ENCODE results near the gene TAS2R60. TPM values are rescaled to one million over a fixed set of nuclear protein-coding genes. Genes with fewer than 3 reads are reported as not detected.

TAS2R60 gene
- total and polyA plus RNA-seq, 12 donors = not detected

GRCh38 chr7:143455491-143455890 lies 12.2 kb downstream of the TAS2R60 start:
- Histone ChIP-seq H3K27me3 (no peaks in the 10 kb centered on the region), H3K9me3 (no peaks in the 10 kb centered on the region), H3K27ac (no peak overlapping the region), H3K36me3 (no peaks in the 10 kb centered on the region), H3K4me3 (no peak overlapping the region), H3K4me1 (peaks cover 0 to 5% (median 0%) of the 10 kb centered on the region in 9 donors)
- TF ChIP-seq, protein P1, sequence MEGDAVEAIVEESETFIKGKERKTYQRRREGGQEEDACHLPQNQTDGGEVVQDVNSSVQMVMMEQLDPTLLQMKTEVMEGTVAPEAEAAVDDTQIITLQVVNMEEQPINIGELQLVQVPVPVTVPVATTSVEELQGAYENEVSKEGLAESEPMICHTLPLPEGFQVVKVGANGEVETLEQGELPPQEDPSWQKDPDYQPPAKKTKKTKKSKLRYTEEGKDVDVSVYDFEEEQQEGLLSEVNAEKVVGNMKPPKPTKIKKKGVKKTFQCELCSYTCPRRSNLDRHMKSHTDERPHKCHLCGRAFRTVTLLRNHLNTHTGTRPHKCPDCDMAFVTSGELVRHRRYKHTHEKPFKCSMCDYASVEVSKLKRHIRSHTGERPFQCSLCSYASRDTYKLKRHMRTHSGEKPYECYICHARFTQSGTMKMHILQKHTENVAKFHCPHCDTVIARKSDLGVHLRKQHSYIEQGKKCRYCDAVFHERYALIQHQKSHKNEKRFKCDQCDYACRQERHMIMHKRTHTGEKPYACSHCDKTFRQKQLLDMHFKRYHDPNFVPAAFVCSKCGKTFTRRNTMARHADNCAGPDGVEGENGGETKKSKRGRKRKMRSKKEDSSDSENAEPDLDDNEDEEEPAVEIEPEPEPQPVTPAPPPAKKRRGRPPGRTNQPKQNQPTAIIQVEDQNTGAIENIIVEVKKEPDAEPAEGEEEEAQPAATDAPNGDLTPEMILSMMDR (IDR thresholded peaks at IDR 0.05) = no peak
- intact Hi-C loops (cut with DNase I) = no loop called here
- DNase-seq (no peak), ATAC-seq (no peak)
- 75 to 85% methylated on average over 2 of the region's 2 CpGs for WGBS, 2 donors

- 71 to 83% methylated on average over 4 of the region's 4 CpGs for WGBS, 2 donors
- no peak for ATAC-seq
- intact Hi-C loops (cut with DNase I) = no loop called here
Measured at GRCh38 chr7:143455942-143456341, 12.7 kb downstream of the TAS2R60 start.

GRCh38 chr7:143456992-143457793 lies 13.9 kb downstream of the TAS2R60 start:
- DNase-seq = no peak
- Histone ChIP-seq H3K9me3 (peaks cover 0 to 15% (median 0%) of the 10 kb centered on the region in 11 donors), H3K27me3 (no peaks in the 10 kb centered on the region), H3K4me3 (no peak overlapping the region), H3K27ac (no peak overlapping the region), H3K4me1 (peaks cover 0 to 5% (median 0%) of the 10 kb centered on the region in 9 donors), H3K36me3 (no peaks in the 10 kb centered on the region)
- no peak for ATAC-seq
- 73 to 80% methylated on average over 4 of the region's 4 CpGs for WGBS, 2 donors
- TF ChIP-seq, protein P1 (IDR thresholded peaks at IDR 0.05) = no peak
- intact Hi-C loops (cut with DNase I) = no loop called here

More at GRCh38 chr7:143455942-143456341, 12.7 kb downstream of the TAS2R60 start:
- Histone ChIP-seq H3K4me3 (no peak overlapping the region), H3K9me3 (peaks cover 0 to 2% (median 0%) of the 10 kb centered on the region in 11 donors), H3K36me3 (no peaks in the 10 kb centered on the region), H3K4me1 (peaks cover 0 to 5% (median 0%) of the 10 kb centered on the region in 9 donors), H3K27me3 (no peaks in the 10 kb centered on the region), H3K27ac (no peak overlapping the region)
- DNase-seq = no peak
- TF ChIP-seq, protein P1 (IDR thresholded peaks at IDR 0.05) = no peak

GRCh38 chr7:143458263-143458662 lies 15.0 kb downstream of the TAS2R60 start:
- Histone ChIP-seq H3K27me3 (no peaks in the 10 kb centered on the region), H3K36me3 (no peaks in the 10 kb centered on the region), H3K4me3 (no peak overlapping the region), H3K4me1 (peaks cover 0 to 8% (median 0%) of the 10 kb centered on the region in 9 donors), H3K9me3 (peaks cover 0 to 16% (median 0%) of the 10 kb centered on the region in 11 donors), H3K27ac (peak overlapping the region in 1 of 10 donors; percentile 75)
- 71 to 75% methylated on average over 3 of the region's 3 CpGs for WGBS, 2 donors
- TF ChIP-seq, protein P1 (IDR thresholded peaks at IDR 0.05) = no peak
- no peak for DNase-seq
- no peak for ATAC-seq
- intact Hi-C loops (cut with DNase I) = no loop called here

Measured in heart right ventricle (tissue), 16 donors.